CD14-positive monocyte (primary cell): Measurements from ENCODE around the gene SCG5. TPM values are rescaled to one million over a fixed set of nuclear protein-coding genes. Genes with fewer than 3 reads are reported as not detected.

ENCODE experiments used
- DNase-seq, 3 donors: peaks; one replicate each; pipeline ENCODE4 v3.0.0-alpha.2; 2011 to 2022
- H2AFZ ChIP-seq: 2 replicates; pipeline ENCODE4 v1.6.0; 2012; ENCODE audit warnings: mild to moderate bottlenecking, low read depth, low read length, inconsistent platforms; ENCODE audit not compliant: insufficient read depth, poor library complexity, severe bottlenecking
- H3K27ac ChIP-seq, 2 donors: 1 replicate in 1 of 2; 2 replicates in 1 of 2; pipeline ENCODE4 v1.5.1; 2012 to 2013; ENCODE audit warnings: low read length in 2 of 2, control low read depth in 1 of 2, inconsistent platforms in 1 of 2, low read depth in 1 of 2, mild to moderate bottlenecking in 1 of 2
- H3K27me3 ChIP-seq, 2 donors: one replicate each; pipeline versions ENCODE4 v1.6.0 to v1.6.1; 2011 to 2013; ENCODE audit warnings: low read length in 2 of 2; ENCODE audit not compliant: control insufficient read depth in 2 of 2, insufficient read depth in 2 of 2
- H3K36me3 ChIP-seq, 2 donors: replicated peaks in 1 of 2; 1 replicate in 1 of 2; 2 replicates in 1 of 2; pipeline versions ENCODE4 v1.5.1 to v1.6.1; 2012 to 2013; ENCODE audit warnings: low read length in 2 of 2, control low read depth in 1 of 2, inconsistent platforms in 1 of 2, mild to moderate bottlenecking in 1 of 2; ENCODE audit not compliant: insufficient read depth in 2 of 2, control insufficient read depth in 1 of 2
- H3K4me1 ChIP-seq, 2 donors: 1 replicate in 1 of 2; 2 replicates in 1 of 2; pipeline versions ENCODE4 v1.5.1 to v1.6.1; 2012 to 2013; ENCODE audit warnings: low read length in 2 of 2, control low read depth in 1 of 2, inconsistent platforms in 1 of 2, mild to moderate bottlenecking in 1 of 2, moderate library complexity in 1 of 2; ENCODE audit not compliant: insufficient read depth in 2 of 2, control insufficient read depth in 1 of 2
- H3K4me2 ChIP-seq: replicated peaks from 2 replicates; pipeline ENCODE3; 2012; ENCODE audit warnings: low read length, moderate library complexity, mild to moderate bottlenecking; ENCODE audit not compliant: poor library complexity, severe bottlenecking; ENCODE audit errors: extremely low read depth
- H3K4me3 ChIP-seq, 3 experiments: fragments of 200-600 bp in 1 of 3; sonication (generic) in 1 of 3; replicated peaks in 1 of 3; 1 replicate in 2 of 3; 2 replicates in 1 of 3; pipeline ENCODE4 v1.5.1; 2011 to 2013; ENCODE audit warnings: low read length in 3 of 3, mild to moderate bottlenecking in 3 of 3, control low read depth in 2 of 3, low read depth in 2 of 3, inconsistent platforms in 1 of 3, moderate library complexity in 1 of 3
- H3K79me2 ChIP-seq: 2 replicates; pipeline ENCODE4 v1.6.0; 2012; ENCODE audit warnings: mild to moderate bottlenecking, control low read depth, inconsistent platforms, low read length, moderate library complexity; ENCODE audit not compliant: insufficient read depth
- H3K9ac ChIP-seq: 2 replicates; pipeline ENCODE4 v1.6.0; 2017; ENCODE audit warnings: low read length, mild to moderate bottlenecking; ENCODE audit not compliant: insufficient read depth, poor library complexity, severe bottlenecking
- H3K9me3 ChIP-seq, 2 donors: replicated peaks in 1 of 2; 1 replicate in 1 of 2; 2 replicates in 1 of 2; pipeline versions ENCODE4 v1.5.1 to v1.6.1; 2012 to 2013; ENCODE audit warnings: low read length in 2 of 2, control low read depth in 1 of 2; ENCODE audit not compliant: control insufficient read depth in 1 of 2, insufficient read depth in 1 of 2
- H4K20me1 ChIP-seq: 2 replicates; pipeline ENCODE4 v1.6.0; 2012; ENCODE audit warnings: mild to moderate bottlenecking, low read length, control low read depth, moderate library complexity; ENCODE audit not compliant: insufficient read depth
- H3K27ac Mint-ChIP-seq, 7 donors: one replicate each; pipeline ENCODE4 v1.8.0; 2020; ENCODE audit warnings: mild to moderate bottlenecking in 7 of 7, mixed read lengths in 7 of 7, moderate library complexity in 6 of 7, inconsistent platforms in 2 of 7
- H3K27me3 Mint-ChIP-seq, 3 donors: one replicate each; pipeline ENCODE4 v1.8.0; 2021 to 2022; ENCODE audit warnings: low read depth in 3 of 3, mild to moderate bottlenecking in 3 of 3, mixed read lengths in 3 of 3, moderate library complexity in 3 of 3, inconsistent platforms in 1 of 3
- H3K36me3 Mint-ChIP-seq, 2 donors: one replicate each; pipeline ENCODE4 v1.8.0; 2020; ENCODE audit warnings: mixed read lengths in 2 of 2, inconsistent platforms in 1 of 2, mild to moderate bottlenecking in 1 of 2
- H3K4me1 Mint-ChIP-seq: one replicate; pipeline ENCODE4 v1.8.0; 2020; ENCODE audit warnings: mild to moderate bottlenecking, mixed read lengths
- H3K4me3 Mint-ChIP-seq, 2 donors: one replicate each; pipeline ENCODE4 v1.8.0; 2020; ENCODE audit warnings: mild to moderate bottlenecking in 2 of 2, mixed read lengths in 2 of 2, moderate library complexity in 1 of 2
- H3K9me3 Mint-ChIP-seq, 7 donors: one replicate each; pipeline ENCODE4 v1.8.0; 2020 to 2022; ENCODE audit warnings: mixed read lengths in 7 of 7, mild to moderate bottlenecking in 6 of 7, moderate library complexity in 6 of 7, inconsistent platforms in 2 of 7
- CTCF ChIP-seq: fragments of 200-600 bp; IDR thresholded peaks from one replicate; pipeline ENCODE4 v1.8.0; 2022; ENCODE audit warnings: antibody characterized with exemption, mild to moderate bottlenecking
- WGBS: methylation state at CpG from one replicate; pipeline ENCODE4 v1.1.5; 2013; ENCODE audit warnings: missing lambda C conversion rate; ENCODE audit not compliant: insufficient coverage; 5-methylcytosine and 5-hydroxymethylcytosine counted together
- intact Hi-C, 2 donors: fragments of 100-400 bp; cut with micrococcal nuclease; formaldehyde crosslinking; loops; one replicate each; pipeline versions ENCODE4 v1.15.0 to v1.15.1; 2023
- polyA plus RNA-seq, 3 donors: library from polyadenylated mRNA; depleted of rRNA in 1 of 3; unstranded in 2 of 3; stranded (reverse) in 1 of 3; fragments of 300-500 nt in 2 of 3; fragments of >200 nt in 1 of 3; fragmentation: Illumina TruSeq in 2 of 3; gene quantifications; 1 replicate in 2 of 3; 2 replicates in 1 of 3; pipeline ENCODE4 v1.2.3, GENCODE V29; 2012 to 2021

The SCG5 gene
- polyA plus RNA-seq, 3 donors, result not detected

- Mint-ChIP-seq H3K27ac (no peak overlapping the region), H3K27me3 (peaks cover 83 to 95% (median 84%) of the 10 kb centered on the region in 3 donors), H3K4me3 (peak overlapping the region in 1 of 2 donors; percentile 82), H3K36me3 (peaks cover 0 to 4% of the 10 kb centered on the region in 2 donors), H3K4me1 (peaks cover 25% of the 10 kb centered on the region), H3K9me3 (peaks cover 0 to 12% (median 6%) of the 10 kb centered on the region in 7 donors)
- Histone ChIP-seq H3K4me3 (peak overlapping the region in 1 of 3 experiments; percentile 57), H3K4me1 (peaks cover 22 to 30% of the 10 kb centered on the region in 2 donors), H3K27me3 (peaks cover 84 to 93% of the 10 kb centered on the region in 2 donors), H3K36me3 (no peaks in the 10 kb centered on the region), H3K4me2 (peak overlapping the region; percentile 68), H2AFZ (peak overlapping the region; percentile 42), H3K9ac (no peak overlapping the region), H4K20me1 (no peaks in the 10 kb centered on the region), H3K79me2 (no peaks in the 10 kb centered on the region), H3K9me3 (peaks cover 3 to 23% of the 10 kb centered on the region in 2 donors), H3K27ac (no peak overlapping the region)
- no peak for TF ChIP-seq CTCF
- DNase-seq, result no peak
- intact Hi-C loops, result no loop called here
- 4% methylated on average over 59 of the region's 60 CpGs for WGBS
Measured at GRCh38 chr15:32718227-32718820, 76.8 kb downstream of the SCG5 start.

GRCh38 chr15:32718821-32719716 is 77.6 kb downstream of the SCG5 start:
- Histone ChIP-seq H3K9me3 (peaks cover 3 to 23% of the 10 kb centered on the region in 2 donors), H2AFZ (peak overlapping the region; percentile 42), H3K79me2 (no peaks in the 10 kb centered on the region), H3K36me3 (no peaks in the 10 kb centered on the region), H3K4me2 (peak overlapping the region; percentile 68), H3K4me3 (peak overlapping the region in 1 of 3 experiments; percentile 57), H3K9ac (no peak overlapping the region), H4K20me1 (no peaks in the 10 kb centered on the region), H3K4me1 (peaks cover 22 to 30% of the 10 kb centered on the region in 2 donors), H3K27ac (no peak overlapping the region), H3K27me3 (peaks cover 82 to 91% of the 10 kb centered on the region in 2 donors)
- Mint-ChIP-seq H3K27ac (no peak overlapping the region), H3K4me3 (peak overlapping the region in 1 of 2 donors; percentile 82), H3K9me3 (peaks cover 0 to 12% (median 6%) of the 10 kb centered on the region in 7 donors), H3K4me1 (peaks cover 25% of the 10 kb centered on the region), H3K27me3 (peaks cover 78 to 92% (median 79%) of the 10 kb centered on the region in 3 donors), H3K36me3 (peaks cover 0 to 4% of the 10 kb centered on the region in 2 donors)
- WGBS, result 1% methylated on average over 59 of the region's 70 CpGs
- no peak for DNase-seq
- no peak for TF ChIP-seq CTCF
- intact Hi-C loops, result no loop called here
